LNCAP (cell line): ENCODE results near the gene RGS3.

Experiments used
- CTCF ChIP-seq: fragments of 450-650 bp; IDR thresholded peaks from 2 replicates; pipeline ENCODE4 v1.5.1; 2017; ENCODE audit warnings: mild to moderate bottlenecking

The RGS3 gene

GRCh38 chr9:113492343-113493202, 29.0 kb downstream of the RGS3 start:
- no peak for TF ChIP-seq CTCF

DNA sequence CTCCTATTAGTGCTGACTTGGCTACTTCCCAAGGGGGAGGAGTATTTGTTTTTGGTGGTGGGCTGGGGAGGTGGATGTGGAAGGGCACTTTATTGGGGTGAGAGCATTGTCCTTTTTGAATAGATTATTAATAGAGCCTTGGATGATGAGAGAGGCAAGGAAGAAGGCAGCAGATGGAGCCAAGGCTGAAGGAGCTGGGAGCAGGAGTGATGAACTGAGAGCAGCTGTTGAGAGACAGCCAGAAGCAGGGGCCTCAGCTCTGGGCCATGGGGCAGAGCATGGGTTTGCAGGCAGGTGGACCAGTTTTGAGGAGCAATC, 29.6 kb downstream of the RGS3 start:
- no peak for TF ChIP-seq CTCF

DNA sequence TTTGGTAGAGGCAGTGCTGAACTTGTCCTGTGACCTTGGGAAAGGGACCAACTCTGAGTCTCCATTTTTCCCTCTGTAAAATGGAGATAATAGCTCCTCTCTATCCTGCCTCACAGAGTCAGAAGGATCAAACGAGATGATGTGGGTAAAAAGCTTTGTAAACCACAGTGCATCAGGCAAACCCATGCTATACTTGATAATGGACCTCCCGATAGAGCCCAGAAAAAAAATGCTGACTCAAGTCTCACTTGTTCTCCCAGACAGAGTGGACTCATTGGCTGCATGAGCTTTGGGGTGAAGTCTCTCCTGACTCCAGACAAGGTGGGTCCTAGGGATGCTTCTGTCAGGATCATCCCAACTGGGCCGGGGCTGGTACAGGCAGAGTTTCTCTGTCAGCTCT, 32.0 kb downstream of the RGS3 start:
- no peak for TF ChIP-seq CTCF

DNA sequence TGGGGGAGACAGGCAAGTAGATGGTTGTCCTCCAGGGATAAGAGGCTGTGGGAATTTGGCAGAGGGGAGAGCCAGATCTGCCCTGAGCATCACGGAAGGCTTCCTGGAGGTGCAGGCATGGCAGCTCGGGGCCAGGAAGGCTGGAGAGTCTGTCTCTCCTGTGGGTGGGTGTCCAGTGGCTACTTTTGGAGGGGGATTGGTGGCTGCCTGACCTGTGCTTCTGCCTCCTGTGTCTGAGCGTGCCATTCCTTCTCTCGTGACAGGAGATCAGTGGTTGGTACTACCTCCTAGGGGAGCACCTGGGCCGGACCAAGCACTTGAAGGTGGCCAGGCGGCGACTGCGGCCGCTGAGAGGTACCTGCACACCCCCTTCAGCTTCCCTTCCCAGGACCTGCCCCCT, 33.5 kb downstream of the RGS3 start:
- no peak for TF ChIP-seq CTCF

GRCh38 chr9:113499153-113499875, 35.8 kb downstream of the RGS3 start:
- no peak for TF ChIP-seq CTCF

DNA sequence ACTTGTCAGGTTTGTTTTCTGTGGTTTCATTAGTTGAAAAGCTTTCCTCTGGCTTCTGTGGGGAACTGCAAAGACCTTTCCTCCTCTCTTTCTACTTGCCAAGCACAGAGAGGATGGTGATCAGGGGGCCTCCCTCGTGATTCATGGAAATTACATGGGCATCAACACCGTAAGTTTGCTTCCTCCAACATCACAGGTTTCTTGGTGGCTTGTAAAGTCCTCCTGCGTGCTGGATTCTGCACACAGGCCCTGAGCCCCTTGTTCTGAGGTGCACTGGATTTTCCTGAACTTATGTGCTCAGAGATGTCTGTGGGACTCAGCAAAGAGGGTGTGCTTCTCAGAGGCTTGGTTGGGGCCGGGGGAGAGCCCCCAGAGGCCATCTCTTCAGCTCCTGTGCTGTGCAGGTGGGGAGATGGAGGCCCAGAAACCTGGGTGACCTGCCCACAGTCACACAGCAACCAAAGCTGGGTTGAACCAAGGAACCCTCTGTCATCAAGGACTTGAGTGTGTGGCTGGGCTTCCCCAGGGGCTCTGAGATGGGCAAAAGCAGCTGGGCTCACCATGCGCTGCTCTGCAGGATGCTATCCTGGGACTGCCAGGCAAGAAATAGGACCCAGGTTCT, 36.5 kb downstream of the RGS3 start:
- TF ChIP-seq CTCF, result no peak

DNA sequence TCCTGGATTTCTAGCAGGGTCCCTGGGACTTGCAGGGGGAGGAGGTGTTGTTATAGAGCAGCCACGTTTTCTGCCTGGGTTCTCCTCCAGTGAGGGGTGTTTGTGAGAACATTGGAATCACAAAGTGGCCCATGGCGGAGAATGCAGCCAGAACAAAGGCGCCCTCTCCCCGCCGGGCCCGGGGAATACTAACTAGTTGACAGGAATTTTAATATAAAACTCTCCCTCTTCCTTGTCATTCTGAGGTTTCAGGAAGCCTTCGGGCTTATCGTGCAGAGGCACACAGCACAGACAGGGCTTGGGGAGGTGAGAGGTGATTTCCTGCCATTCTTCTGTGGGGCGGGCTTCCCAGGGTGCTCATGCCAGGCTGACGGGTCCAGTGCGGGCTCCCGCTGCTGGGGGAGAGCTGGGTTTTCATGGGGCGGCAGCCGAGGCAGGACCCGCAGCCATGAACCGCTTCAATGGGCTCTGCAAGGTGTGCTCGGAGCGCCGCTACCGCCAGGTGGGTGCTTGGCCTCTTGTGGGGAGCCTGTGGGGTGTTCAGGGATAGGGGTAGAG, 37.7 kb downstream of the RGS3 start:
- TF ChIP-seq CTCF, result no peak
